H1 (cell line): ENCODE measurements around the gene TWIST2. TPM values are rescaled to one million over a fixed set of nuclear protein-coding genes. Genes with fewer than 3 reads are reported as not detected.

Source experiments
- CTCF ChIA-PET: fragments of 300-600 bp; sonication (Branson Sonifier 250); formaldehyde crosslinking; loops from one replicate; lab custom pipeline; 2021; ENCODE audit not compliant: partially characterized antibody; lab: Charles Lee
- POLR2A ChIA-PET: fragments of 300-600 bp; sonication (Branson Sonifier 250); formaldehyde crosslinking; loops from one replicate; lab custom pipeline; 2021; ENCODE audit warnings: inconsistent platforms; ENCODE audit not compliant: partially characterized antibody; lab: Charles Lee
- DNase-seq, 2 experiments: peaks; one replicate each; pipeline versions ENCODE4 v3.0.0 to v3.0.0-alpha.2; 2010 to 2022; ENCODE audit warnings: low spot score in 2 of 2, low read depth in 1 of 2, mixed read lengths in 1 of 2
- FAIRE-seq: peaks from 2 replicates; lab custom pipeline; 2011; peaks lifted over from hg19 to GRCh38; lab: Jason Lieb, UNC
- H2AFZ ChIP-seq: 2 replicates; pipeline ENCODE4 v1.8.1; 2012; ENCODE audit warnings: low read length, inconsistent platforms
- H2AK5ac ChIP-seq: 2 replicates; pipeline ENCODE4 v1.6.1; 2013; ENCODE audit warnings: low read depth, low read length
- H2BK120ac ChIP-seq: replicated peaks from 2 replicates; pipeline ENCODE3; 2013; ENCODE audit warnings: low read depth, low read length, inconsistent platforms
- H2BK12ac ChIP-seq: 2 replicates; pipeline ENCODE4 v1.6.1; 2013; ENCODE audit warnings: low read depth, low read length
- H2BK15ac ChIP-seq: 2 replicates; pipeline ENCODE4 v1.6.1; 2013; ENCODE audit warnings: low read length
- H2BK20ac ChIP-seq: 2 replicates; pipeline ENCODE4 v1.6.1; 2013; ENCODE audit warnings: low read length
- H2BK5ac ChIP-seq: 2 replicates; pipeline ENCODE4 v1.6.1; 2013; ENCODE audit warnings: low read depth, low read length
- H3K14ac ChIP-seq: 2 replicates; pipeline ENCODE4 v1.6.1; 2013; ENCODE audit warnings: inconsistent platforms; ENCODE audit not compliant: insufficient read length
- H3K18ac ChIP-seq: 2 replicates; pipeline ENCODE4 v1.6.1; 2013; ENCODE audit warnings: low read length; ENCODE audit errors: extremely low read depth
- H3K23ac ChIP-seq: 2 replicates; pipeline ENCODE4 v1.6.1; 2013; ENCODE audit warnings: inconsistent platforms; ENCODE audit not compliant: insufficient read length
- H3K23me2 ChIP-seq: 2 replicates; pipeline ENCODE4 v1.6.1; 2013; ENCODE audit warnings: low read depth, low read length
- H3K27ac ChIP-seq: 2 replicates; pipeline ENCODE4 v1.6.1; 2011; ENCODE audit warnings: low read depth, low read length, inconsistent platforms
- H3K27me3 ChIP-seq, 4 experiments: replicated peaks in 1 of 4; 1 replicate in 1 of 4; 2 replicates in 3 of 4; pipeline versions ENCODE4 v1.6.1 to v1.8.1; 2011 to 2013; ENCODE audit warnings: low read length in 3 of 4, mild to moderate bottlenecking in 3 of 4, inconsistent platforms in 2 of 4, mixed read lengths in 2 of 4, moderate library complexity in 1 of 4; ENCODE audit not compliant: control insufficient read depth in 3 of 4, insufficient read depth in 3 of 4; ENCODE audit errors: extremely low read depth in 1 of 4
- H3K36me3 ChIP-seq, 4 experiments: 2 replicates each; pipeline versions ENCODE4 v1.6.1 to v1.8.1; 2011 to 2013; ENCODE audit warnings: mild to moderate bottlenecking in 4 of 4, low read length in 3 of 4, moderate library complexity in 2 of 4, control low read depth in 1 of 4, inconsistent platforms in 1 of 4; ENCODE audit not compliant: insufficient read depth in 4 of 4, control insufficient read depth in 2 of 4
- H3K4ac ChIP-seq: replicated peaks from 2 replicates; pipeline ENCODE3; 2013; ENCODE audit warnings: low read length, low read depth, mixed read lengths, inconsistent platforms; ENCODE audit not compliant: insufficient read length
- H3K4me1 ChIP-seq, 4 experiments: replicated peaks in 1 of 4; 1 replicate in 1 of 4; 2 replicates in 3 of 4; pipeline versions ENCODE4 v1.6.1 to v1.8.1; 2011 to 2013; ENCODE audit warnings: low read length in 3 of 4, inconsistent platforms in 2 of 4, mixed read lengths in 1 of 4; ENCODE audit not compliant: insufficient read depth in 4 of 4, control insufficient read depth in 3 of 4
- H3K4me2 ChIP-seq, 2 experiments: 2 replicates each; pipeline versions ENCODE4 v1.6.1 to v1.8.1; 2011 to 2013; ENCODE audit warnings: low read depth in 2 of 2, low read length in 2 of 2, control low read depth in 1 of 2, inconsistent platforms in 1 of 2, mild to moderate bottlenecking in 1 of 2; ENCODE audit not compliant: insufficient read depth in 1 of 2
- H3K4me3 ChIP-seq, 4 experiments: fragments of 200-600, 300-600 bp in 1 of 4; sonication (generic), shearing (Covaris generic), sonication (Bioruptor Twin) in 1 of 4; 2 replicates each; pipeline versions ENCODE4 v1.5.1 to v1.8.1; 2011 to 2016; ENCODE audit warnings: low read length in 4 of 4, low read depth in 3 of 4, control low read depth in 2 of 4, inconsistent platforms in 2 of 4, mild to moderate bottlenecking in 2 of 4, mixed read lengths in 1 of 4, moderate library complexity in 1 of 4; ENCODE audit not compliant: insufficient read depth in 2 of 4; ENCODE audit errors: extremely low read depth in 1 of 4
- H3K56ac ChIP-seq: replicated peaks from 2 replicates; pipeline ENCODE3; 2013; ENCODE audit warnings: low read depth, mild to moderate bottlenecking, mixed read lengths, low read length, inconsistent platforms; ENCODE audit not compliant: insufficient read length
- H3K79me1 ChIP-seq: 2 replicates; pipeline ENCODE4 v1.6.1; 2013; ENCODE audit warnings: low read depth, low read length, control low read depth
- H3K79me2 ChIP-seq, 2 experiments: 2 replicates each; pipeline versions ENCODE4 v1.6.1 to v1.8.1; 2012 to 2013; ENCODE audit warnings: low read length in 2 of 2, mild to moderate bottlenecking in 2 of 2, inconsistent platforms in 1 of 2; ENCODE audit not compliant: insufficient read depth in 2 of 2, control insufficient read depth in 1 of 2
- H3K9ac ChIP-seq, 4 experiments: replicated peaks in 1 of 4; 1 replicate in 1 of 4; 2 replicates in 3 of 4; pipeline versions ENCODE4 v1.6.1 to v1.8.1; 2011 to 2013; ENCODE audit warnings: low read depth in 3 of 4, low read length in 3 of 4, control low read depth in 2 of 4, mild to moderate bottlenecking in 2 of 4, moderate library complexity in 2 of 4, inconsistent platforms in 1 of 4; ENCODE audit errors: extremely low read depth in 1 of 4
- H3K9me3 ChIP-seq, 2 experiments: 2 replicates each; pipeline versions ENCODE4 v1.6.1 to v1.8.1; 2012 to 2013; ENCODE audit warnings: mild to moderate bottlenecking in 2 of 2, moderate library complexity in 2 of 2, control low read depth in 1 of 2, inconsistent platforms in 1 of 2, low read depth in 1 of 2, low read length in 1 of 2, mixed read lengths in 1 of 2; ENCODE audit not compliant: insufficient read depth in 2 of 2
- H4K20me1 ChIP-seq, 2 experiments: replicated peaks in 1 of 2; 2 replicates each; pipeline versions ENCODE3 to v1.8.1; 2011 to 2013; ENCODE audit warnings: inconsistent platforms in 2 of 2, low read length in 2 of 2, mild to moderate bottlenecking in 1 of 2; ENCODE audit not compliant: insufficient read depth in 2 of 2, control insufficient read depth in 1 of 2
- H4K5ac ChIP-seq: 2 replicates; pipeline ENCODE4 v1.6.1; 2013; ENCODE audit warnings: low read length, low read depth, mixed read lengths, inconsistent platforms; ENCODE audit not compliant: insufficient read length
- H4K8ac ChIP-seq: 2 replicates; pipeline ENCODE4 v1.8.0; 2013; ENCODE audit warnings: mild to moderate bottlenecking, moderate library complexity, low read length, inconsistent platforms; ENCODE audit not compliant: insufficient read depth; ENCODE audit errors: extremely low read depth
- H4K91ac ChIP-seq: replicated peaks from 2 replicates; pipeline ENCODE3; 2013; ENCODE audit warnings: low read length, mixed read lengths, inconsistent platforms; ENCODE audit not compliant: insufficient read length
- CBX5 ChIP-seq: fragments of 300-800, 300-1000 bp; sonication (generic); IDR thresholded peaks from 2 replicates; pipeline ENCODE4 v1.7.1; 2016; ENCODE audit warnings: antibody characterized with exemption, low read length, low read depth
- CBX8 ChIP-seq: fragments of 300-800, 300-1000 bp; sonication (generic); IDR thresholded peaks from 2 replicates; pipeline ENCODE4 v1.7.1; 2016; ENCODE audit warnings: low read depth, low read length, borderline replicate concordance
- MAFK ChIP-seq: IDR thresholded peaks from 2 replicates; pipeline ENCODE4 v1.6.1; 2012; ENCODE audit warnings: low read depth, mild to moderate bottlenecking, improper control_type of control experiment, low read length
- RBBP5 ChIP-seq: IDR thresholded peaks from 2 replicates; pipeline ENCODE4 v1.7.1; 2012; ENCODE audit warnings: low read depth, mild to moderate bottlenecking, inconsistent platforms, low read length, moderate library complexity, borderline replicate concordance
- WGBS, 2 experiments: shearing (Covaris generic) in 1 of 2; methylation state at CpG; one replicate each; pipeline versions ENCODE4 v1.1.6 to v1.1.7; 2013 to 2015; ENCODE audit warnings: low lambda C conversion rate in 2 of 2, mixed read lengths in 2 of 2, inconsistent platforms in 1 of 2, low coverage in 1 of 2, missing lambda C conversion rate in 1 of 2; ENCODE audit not compliant: insufficient replicate concordance in 2 of 2, insufficient coverage in 1 of 2, insufficient read length in 1 of 2; ENCODE audit errors: extremely low coverage in 1 of 2, missing lambda C conversion rate in 1 of 2; 5-methylcytosine and 5-hydroxymethylcytosine counted together
- polyA plus RNA-seq, 7 experiments: library from polyadenylated mRNA; depleted of rRNA in 3 of 7; stranded (reverse) in 5 of 7; unstranded in 2 of 7; fragments of >200 nt in 5 of 7; fragments of 200-250 nt in 2 of 7; gene quantifications; 1 replicate in 5 of 7; 2 replicates in 1 of 7; 4 replicates in 1 of 7; pipeline versions ENCODE4 v1.2.1 to v1.2.3, GENCODE V29; 2011 to 2013; ENCODE audit warnings: missing spikeins in 2 of 7, mixed read lengths in 2 of 7
- total RNA-seq: library from RNA; stranded (reverse); fragmentation: NEBNext Ultra II Directional; extraction: Animal tissue kit (Norgen Biotek cat#: 25700); gene quantifications from 2 replicates; pipeline ENCODE4 v1.2.1, GENCODE V29; 2021

TWIST2 gene
- total and polyA plus RNA-seq, 2 of the 8 experiments (the other 6 are each of a cell fraction or from before 2014, with no cell fraction given), result 2.6 to 4.3 TPM

- FAIRE-seq (no peak), DNase-seq (peak in 1 of 2 experiments; percentile 8)
- Histone ChIP-seq H4K8ac (no peak overlapping the region), H4K5ac (no peak overlapping the region), H3K4me1 (no peaks in the 10 kb centered on the region), H2BK5ac (no peak overlapping the region), H3K79me2 (no peaks in the 10 kb centered on the region), H3K14ac (no peak overlapping the region), H3K23me2 (no peaks in the 10 kb centered on the region), H3K4me2 (no peak overlapping the region), H3K4me3 (no peak overlapping the region), H2AFZ (no peak overlapping the region), H4K91ac (no peak overlapping the region), H4K20me1 (no peaks in the 10 kb centered on the region), H3K27ac (no peak overlapping the region), H3K79me1 (no peaks in the 10 kb centered on the region), H3K18ac (no peak overlapping the region), H3K9ac (no peak overlapping the region), H2AK5ac (no peak overlapping the region), H3K23ac (no peak overlapping the region), H3K56ac (no peak overlapping the region), H2BK12ac (no peak overlapping the region), H3K27me3 (no peaks in the 10 kb centered on the region; a peak in 1 of 7 replicates), H3K36me3 (no peaks in the 10 kb centered on the region), H2BK20ac (no peak overlapping the region), H2BK120ac (no peak overlapping the region), H2BK15ac (no peak overlapping the region), H3K9me3 (no peaks in the 10 kb centered on the region), H3K4ac (no peak overlapping the region)
- 90% methylated on average over 7 of the region's 7 CpGs; no CpG with 5 or more reads in 1 of the 2 experiments for WGBS, 2 experiments
- TF ChIP-seq CBX8 (no peak), MAFK (no peak), RBBP5 (no peak), CBX5 (no peak)
- ChIA-PET CTCF (interaction anchor here (0.6 kb wide), 1 partner anchor 28 kb away, joined by 4 read pairs; no protein-coding TSS in a partner anchor), POLR2A (no interaction called here)
These were observed 101.1 kb downstream of the TWIST2 start for GRCh38 chr2:238948765-238949641.
